ENCODE measurements around the gene DLST.
A peak's percentile ranks its signal among the peaks of the same experiment; 100 is the strongest.

The DLST gene

DNA sequence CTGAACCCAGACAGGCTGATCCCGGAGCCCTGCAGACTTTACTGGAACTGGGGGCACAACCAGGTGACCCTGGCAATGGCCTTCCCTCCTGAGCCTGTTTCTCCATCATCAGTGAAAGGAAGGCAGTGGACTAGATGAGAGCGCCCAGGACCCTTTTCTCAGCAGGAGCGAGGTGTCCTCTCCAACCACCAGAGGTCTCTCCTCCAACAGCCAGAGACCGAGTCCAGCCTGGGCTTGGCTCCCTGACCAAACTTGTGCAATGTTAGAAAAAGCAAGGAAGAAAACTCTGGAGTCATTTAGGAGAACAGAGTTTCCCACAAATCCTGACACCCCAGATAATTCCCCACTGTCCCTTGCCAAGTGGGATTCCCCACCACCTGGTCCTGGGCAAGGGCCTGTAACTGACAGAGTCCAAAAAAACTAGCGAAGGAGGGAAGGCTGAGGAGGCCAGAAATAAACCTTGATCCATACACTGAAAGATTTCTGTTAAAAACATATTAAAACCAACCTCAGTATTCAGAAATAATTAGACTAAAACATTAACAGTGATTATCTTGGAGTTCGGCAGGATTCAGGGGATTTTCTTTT, 32.4 kb downstream of the DLST start:
- Histone ChIP-seq H3K4me1 (ENCODE audit: control insufficient read depth in 2 of 2, insufficient read depth in 2 of 2, low read length in 2 of 2) (no peaks in the 10 kb centered on the region), H3K9ac (ENCODE audit: low read depth in 1 of 2, low read length in 2 of 2) (no peak overlapping the region), H3K27ac (ENCODE audit: low read depth in 2 of 2, low read length in 2 of 2) (no peak overlapping the region), H3K4me3 (ENCODE audit: low read length in 2 of 2) (no peak overlapping the region), H3K36me3 (ENCODE audit: control insufficient read depth in 2 of 2, insufficient read depth in 2 of 2, low read length in 2 of 2) (no peaks in the 10 kb centered on the region), H3K27me3 (ENCODE audit: control insufficient read depth in 2 of 2, insufficient read depth in 2 of 2, low read length in 2 of 2) (no peaks in the 10 kb centered on the region), H3K9me3 (ENCODE audit: control insufficient read depth in 2 of 2, low read length in 2 of 2) (no peaks in the 10 kb centered on the region)

DNA sequence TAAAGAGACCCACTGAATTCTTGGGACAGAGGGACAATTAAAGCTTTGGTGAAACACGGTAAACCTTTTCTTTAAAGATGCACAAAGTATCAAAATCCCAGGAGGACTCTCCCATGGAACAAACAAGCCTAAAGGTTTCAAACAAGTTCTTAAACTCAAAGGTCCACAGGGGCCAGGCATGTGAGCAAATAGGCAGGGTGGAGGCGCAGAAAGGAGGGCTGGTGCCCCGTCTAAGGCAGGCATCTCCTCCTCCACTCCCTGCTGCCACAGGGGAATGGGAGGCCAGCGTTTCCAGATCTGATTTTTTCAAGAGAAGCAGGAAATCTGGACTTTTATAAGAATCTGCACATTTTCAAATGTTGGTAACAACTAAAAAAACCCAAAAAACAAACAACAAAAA, 33.7 kb downstream of the DLST start:
- Histone ChIP-seq H3K27me3 (ENCODE audit: control insufficient read depth in 2 of 2, insufficient read depth in 2 of 2, low read length in 2 of 2) (no peaks in the 10 kb centered on the region), H3K4me1 (ENCODE audit: control insufficient read depth in 2 of 2, insufficient read depth in 2 of 2, low read length in 2 of 2) (no peaks in the 10 kb centered on the region), H3K4me3 (ENCODE audit: low read length in 2 of 2) (no peak overlapping the region), H3K36me3 (ENCODE audit: control insufficient read depth in 2 of 2, insufficient read depth in 2 of 2, low read length in 2 of 2) (no peaks in the 10 kb centered on the region), H3K9me3 (ENCODE audit: control insufficient read depth in 2 of 2, low read length in 2 of 2) (no peaks in the 10 kb centered on the region), H3K9ac (ENCODE audit: low read depth in 1 of 2, low read length in 2 of 2) (no peak overlapping the region), H3K27ac (ENCODE audit: low read depth in 2 of 2, low read length in 2 of 2) (no peak overlapping the region)

DNA sequence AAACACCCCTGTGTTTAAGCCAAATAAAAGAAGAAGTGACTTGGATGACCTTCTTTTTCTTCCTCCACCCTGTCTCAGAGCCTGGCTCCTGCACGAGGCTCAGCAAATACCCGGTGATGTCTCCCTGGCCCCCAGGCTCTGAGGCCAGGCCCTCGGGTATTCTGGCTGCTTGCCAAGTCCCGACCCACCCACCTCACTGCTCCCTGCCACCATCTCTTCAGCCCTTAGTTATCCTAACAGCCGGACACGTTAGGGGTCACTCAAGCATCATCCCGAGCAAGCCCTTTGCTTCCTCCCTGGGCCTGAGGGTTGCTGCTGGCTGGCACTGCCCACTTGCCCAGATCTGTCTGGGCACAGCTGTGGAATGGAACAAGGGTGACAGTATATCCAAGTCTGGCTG, 34.1 kb downstream of the DLST start:
- H3K9ac ChIP-seq (ENCODE audit: low read depth in 1 of 2, low read length in 2 of 2): no peak overlapping the region

DNA sequence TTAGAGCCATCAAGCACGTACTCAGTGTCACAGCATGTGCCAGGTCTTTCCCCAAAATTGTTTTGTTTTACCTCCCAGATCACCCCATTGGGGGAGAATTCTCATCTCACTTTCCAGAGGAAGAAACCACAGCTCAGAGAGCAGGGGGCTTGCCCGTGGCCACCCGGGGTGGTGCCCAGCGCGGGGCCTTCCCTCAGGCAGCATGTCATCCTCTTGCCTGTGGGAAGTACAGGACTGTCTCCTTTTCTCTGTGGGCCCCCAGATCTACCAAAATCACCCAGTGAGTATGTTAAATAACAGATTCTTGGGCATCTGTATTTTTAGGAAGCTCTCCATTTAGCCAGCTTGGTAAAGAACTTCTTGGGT, 35.4 kb downstream of the DLST start:
- peak overlapping the region in 1 of 2 donors; percentile 43 for H3K27ac ChIP-seq (ENCODE audit: low read depth in 2 of 2, low read length in 2 of 2)
- H3K36me3 ChIP-seq (ENCODE audit: control insufficient read depth in 2 of 2, insufficient read depth in 2 of 2, low read length in 2 of 2): no peaks in the 10 kb centered on the region
- no peak overlapping the region for H3K9ac ChIP-seq (ENCODE audit: low read depth in 1 of 2, low read length in 2 of 2)

More for the DNA sequence above, 34.1 kb downstream of the DLST start:
- Histone ChIP-seq H3K36me3 (ENCODE audit: control insufficient read depth in 2 of 2, insufficient read depth in 2 of 2, low read length in 2 of 2) (no peaks in the 10 kb centered on the region), H3K27me3 (ENCODE audit: control insufficient read depth in 2 of 2, insufficient read depth in 2 of 2, low read length in 2 of 2) (no peaks in the 10 kb centered on the region), H3K4me3 (ENCODE audit: low read length in 2 of 2) (no peak overlapping the region), H3K4me1 (ENCODE audit: control insufficient read depth in 2 of 2, insufficient read depth in 2 of 2, low read length in 2 of 2) (no peaks in the 10 kb centered on the region), H3K9me3 (ENCODE audit: control insufficient read depth in 2 of 2, low read length in 2 of 2) (no peaks in the 10 kb centered on the region), H3K27ac (ENCODE audit: low read depth in 2 of 2, low read length in 2 of 2) (no peak overlapping the region)

DNA sequence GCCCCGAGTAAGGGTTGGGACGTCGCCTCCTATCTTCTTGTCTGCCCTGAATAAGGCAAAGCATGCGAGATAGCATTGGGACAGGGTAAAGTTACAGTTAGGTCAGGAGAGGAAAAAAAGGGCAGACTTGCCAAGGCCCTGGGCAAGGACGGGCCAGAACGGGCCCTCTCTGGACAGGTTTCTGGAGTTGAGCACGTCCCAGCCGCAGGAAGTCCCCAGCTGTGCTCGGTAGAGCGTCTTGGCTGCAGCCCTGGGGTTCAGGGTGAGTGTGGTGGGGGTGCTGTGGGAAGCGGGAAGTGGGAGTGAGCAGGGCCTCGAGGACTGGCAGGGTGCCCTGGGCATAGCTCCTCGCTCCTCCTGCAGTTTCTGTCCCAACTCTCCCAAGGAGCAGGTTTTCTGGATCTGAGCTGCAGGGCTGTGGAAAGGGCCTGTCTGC, 35.9 kb downstream of the DLST start:
- no peak overlapping the region for H3K27ac ChIP-seq (ENCODE audit: low read depth in 2 of 2, low read length in 2 of 2)
- no peak overlapping the region for H3K9ac ChIP-seq (ENCODE audit: low read depth in 1 of 2, low read length in 2 of 2)

More for the DNA sequence above, 35.4 kb downstream of the DLST start:
- no peak overlapping the region for H3K4me3 ChIP-seq (ENCODE audit: low read length in 2 of 2)
- H3K4me1 ChIP-seq (ENCODE audit: control insufficient read depth in 2 of 2, insufficient read depth in 2 of 2, low read length in 2 of 2): peaks cover 0 to 2% of the 10 kb centered on the region in 2 donors
- H3K27me3 ChIP-seq (ENCODE audit: control insufficient read depth in 2 of 2, insufficient read depth in 2 of 2, low read length in 2 of 2): no peaks in the 10 kb centered on the region
- no peaks in the 10 kb centered on the region for H3K9me3 ChIP-seq (ENCODE audit: control insufficient read depth in 2 of 2, low read length in 2 of 2)

DNA sequence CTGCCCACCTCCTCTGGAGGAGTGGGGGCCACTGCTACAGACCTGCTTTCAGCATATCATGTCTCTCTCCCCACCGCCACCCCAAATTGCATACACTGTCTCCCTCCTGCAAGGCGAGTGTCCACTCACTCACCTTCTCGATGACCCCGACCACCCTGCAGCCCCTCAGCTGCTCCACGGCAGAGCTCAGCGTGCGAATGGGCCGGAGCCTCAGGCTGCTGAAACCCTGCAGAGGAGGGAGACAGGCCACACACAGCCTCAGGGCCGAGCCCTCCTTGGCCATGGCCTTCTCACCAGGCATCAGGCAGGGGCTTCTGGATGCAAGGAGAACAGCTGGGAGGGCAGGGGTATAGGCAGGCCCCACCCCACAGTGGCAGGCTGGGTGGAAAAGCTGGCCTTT, 36.7 kb downstream of the DLST start:
- Histone ChIP-seq H3K36me3 (ENCODE audit: control insufficient read depth in 2 of 2, insufficient read depth in 2 of 2, low read length in 2 of 2) (no peaks in the 10 kb centered on the region), H3K27me3 (ENCODE audit: control insufficient read depth in 2 of 2, insufficient read depth in 2 of 2, low read length in 2 of 2) (no peaks in the 10 kb centered on the region), H3K4me1 (ENCODE audit: control insufficient read depth in 2 of 2, insufficient read depth in 2 of 2, low read length in 2 of 2) (peaks cover 0 to 7% of the 10 kb centered on the region in 2 donors), H3K9me3 (ENCODE audit: control insufficient read depth in 2 of 2, low read length in 2 of 2) (no peaks in the 10 kb centered on the region), H3K9ac (ENCODE audit: low read depth in 1 of 2, low read length in 2 of 2) (no peak overlapping the region), H3K4me3 (ENCODE audit: low read length in 2 of 2) (no peak overlapping the region), H3K27ac (ENCODE audit: low read depth in 2 of 2, low read length in 2 of 2) (no peak overlapping the region)

More for the DNA sequence above, 35.9 kb downstream of the DLST start:
- Histone ChIP-seq H3K27me3 (ENCODE audit: control insufficient read depth in 2 of 2, insufficient read depth in 2 of 2, low read length in 2 of 2) (no peaks in the 10 kb centered on the region), H3K4me1 (ENCODE audit: control insufficient read depth in 2 of 2, insufficient read depth in 2 of 2, low read length in 2 of 2) (peaks cover 0 to 7% of the 10 kb centered on the region in 2 donors), H3K36me3 (ENCODE audit: control insufficient read depth in 2 of 2, insufficient read depth in 2 of 2, low read length in 2 of 2) (no peaks in the 10 kb centered on the region), H3K9me3 (ENCODE audit: control insufficient read depth in 2 of 2, low read length in 2 of 2) (no peaks in the 10 kb centered on the region), H3K4me3 (ENCODE audit: low read length in 2 of 2) (no peak overlapping the region)

DNA sequence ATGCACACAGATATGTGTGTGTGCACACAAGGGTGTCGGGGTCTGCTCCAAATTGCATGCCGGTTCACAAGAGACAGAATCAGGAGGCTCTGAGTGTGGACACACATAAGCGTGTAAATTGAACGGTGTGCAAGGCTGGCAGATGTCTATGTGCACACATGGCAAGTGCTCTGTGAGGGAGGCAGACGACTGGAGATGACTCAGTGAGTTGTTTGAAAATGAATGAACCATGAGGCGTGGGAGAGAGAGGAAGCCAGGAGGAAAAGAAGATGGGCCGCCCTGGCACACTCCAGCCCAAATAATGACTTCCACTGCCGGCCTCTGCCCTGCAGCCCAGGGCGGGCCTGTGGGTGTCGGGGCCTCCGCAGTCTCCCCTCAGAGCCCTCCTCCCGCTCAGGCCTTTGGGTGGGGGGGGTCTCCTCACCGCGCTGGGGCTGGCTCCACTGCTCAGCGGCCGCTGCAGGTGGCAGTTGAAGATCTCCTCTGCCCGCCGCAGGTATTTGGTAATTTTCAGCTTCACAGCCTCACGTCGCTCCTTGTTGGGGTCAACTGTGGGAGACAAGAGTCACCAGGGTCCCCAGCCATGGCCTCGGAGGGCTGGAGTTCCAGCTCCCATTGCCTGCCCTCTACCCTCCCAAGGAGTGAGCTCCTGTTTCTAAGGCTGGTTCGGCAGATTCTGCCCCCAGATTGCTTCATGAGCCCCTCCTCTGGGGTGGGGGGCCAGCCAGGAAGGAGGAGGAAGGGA, 37.9 kb downstream of the DLST start:
- H3K27ac ChIP-seq (ENCODE audit: low read depth in 2 of 2, low read length in 2 of 2): no peak overlapping the region
- H3K4me3 ChIP-seq (ENCODE audit: low read length in 2 of 2): no peak overlapping the region
- peaks cover 0 to 3% of the 10 kb centered on the region in 2 donors for H3K27me3 ChIP-seq (ENCODE audit: control insufficient read depth in 2 of 2, insufficient read depth in 2 of 2, low read length in 2 of 2)
- peaks cover 0 to 7% of the 10 kb centered on the region in 2 donors for H3K4me1 ChIP-seq (ENCODE audit: control insufficient read depth in 2 of 2, insufficient read depth in 2 of 2, low read length in 2 of 2)
- no peaks in the 10 kb centered on the region for H3K36me3 ChIP-seq (ENCODE audit: control insufficient read depth in 2 of 2, insufficient read depth in 2 of 2, low read length in 2 of 2)
- H3K9ac ChIP-seq (ENCODE audit: low read depth in 1 of 2, low read length in 2 of 2): no peak overlapping the region
- no peaks in the 10 kb centered on the region for H3K9me3 ChIP-seq (ENCODE audit: control insufficient read depth in 2 of 2, low read length in 2 of 2)

DNA sequence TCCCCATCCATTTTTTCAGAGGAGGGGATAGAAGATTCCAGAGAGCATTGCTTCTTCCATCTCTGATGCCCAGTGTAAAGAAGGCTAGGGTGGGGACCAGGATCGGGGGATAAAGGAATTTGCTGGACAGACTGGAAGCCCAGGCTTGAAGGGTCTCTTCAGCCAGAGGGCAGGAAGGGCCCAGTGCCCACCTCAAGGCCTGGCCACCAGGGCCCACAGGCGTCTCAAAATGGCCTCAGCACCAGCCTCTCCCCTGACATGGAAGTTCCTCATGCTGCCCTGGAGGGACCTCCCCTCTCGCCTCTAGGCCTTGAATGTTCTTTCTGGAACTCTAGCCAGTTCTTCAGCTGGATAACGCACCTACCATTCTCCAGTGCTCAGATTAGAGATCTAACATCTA, 38.6 kb downstream of the DLST start:
- no peak overlapping the region for H3K9ac ChIP-seq (ENCODE audit: low read depth in 1 of 2, low read length in 2 of 2)
- H3K4me1 ChIP-seq (ENCODE audit: control insufficient read depth in 2 of 2, insufficient read depth in 2 of 2, low read length in 2 of 2): peaks cover 0 to 7% of the 10 kb centered on the region in 2 donors
- H3K36me3 ChIP-seq (ENCODE audit: control insufficient read depth in 2 of 2, insufficient read depth in 2 of 2, low read length in 2 of 2): no peaks in the 10 kb centered on the region
- no peak overlapping the region for H3K27ac ChIP-seq (ENCODE audit: low read depth in 2 of 2, low read length in 2 of 2)
- no peak overlapping the region for H3K4me3 ChIP-seq (ENCODE audit: low read length in 2 of 2)
- peaks cover 0 to 3% of the 10 kb centered on the region in 2 donors for H3K27me3 ChIP-seq (ENCODE audit: control insufficient read depth in 2 of 2, insufficient read depth in 2 of 2, low read length in 2 of 2)
- no peaks in the 10 kb centered on the region for H3K9me3 ChIP-seq (ENCODE audit: control insufficient read depth in 2 of 2, low read length in 2 of 2)

DNA sequence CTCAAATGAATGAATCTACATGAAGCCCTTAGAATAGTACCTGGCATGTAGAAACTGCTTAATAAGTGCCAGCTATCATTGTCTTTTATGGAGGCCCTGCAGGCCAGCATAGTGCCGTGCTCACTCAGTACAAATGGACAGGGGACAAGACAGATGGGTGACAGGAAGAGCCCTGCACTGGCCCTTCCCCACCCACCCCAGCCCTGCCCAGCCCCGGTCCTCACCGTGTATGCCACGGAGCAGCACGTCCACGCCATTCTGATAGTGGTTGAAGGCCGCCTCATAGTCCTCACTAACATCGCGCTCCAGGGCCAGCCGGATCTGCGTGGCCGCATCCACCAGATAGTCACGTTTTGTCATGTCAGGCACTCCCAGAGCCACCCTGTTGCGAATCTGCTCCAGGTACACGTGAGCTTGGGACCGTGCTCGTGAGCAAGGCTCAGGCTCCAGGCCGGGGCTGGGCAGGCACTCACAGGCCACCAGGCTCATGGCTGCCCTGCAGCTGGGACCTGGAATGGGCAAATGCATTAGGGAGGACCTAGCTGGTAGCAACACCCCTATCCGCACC, 39.4 kb downstream of the DLST start:
- Histone ChIP-seq H3K9me3 (ENCODE audit: control insufficient read depth in 2 of 2, low read length in 2 of 2) (no peaks in the 10 kb centered on the region), H3K27me3 (ENCODE audit: control insufficient read depth in 2 of 2, insufficient read depth in 2 of 2, low read length in 2 of 2) (peaks cover 0 to 3% of the 10 kb centered on the region in 2 donors), H3K4me3 (ENCODE audit: low read length in 2 of 2) (no peak overlapping the region), H3K9ac (ENCODE audit: low read depth in 1 of 2, low read length in 2 of 2) (no peak overlapping the region), H3K27ac (ENCODE audit: low read depth in 2 of 2, low read length in 2 of 2) (no peak overlapping the region), H3K36me3 (ENCODE audit: control insufficient read depth in 2 of 2, insufficient read depth in 2 of 2, low read length in 2 of 2) (no peaks in the 10 kb centered on the region), H3K4me1 (ENCODE audit: control insufficient read depth in 2 of 2, insufficient read depth in 2 of 2, low read length in 2 of 2) (peaks cover 0 to 7% of the 10 kb centered on the region in 2 donors)

DNA sequence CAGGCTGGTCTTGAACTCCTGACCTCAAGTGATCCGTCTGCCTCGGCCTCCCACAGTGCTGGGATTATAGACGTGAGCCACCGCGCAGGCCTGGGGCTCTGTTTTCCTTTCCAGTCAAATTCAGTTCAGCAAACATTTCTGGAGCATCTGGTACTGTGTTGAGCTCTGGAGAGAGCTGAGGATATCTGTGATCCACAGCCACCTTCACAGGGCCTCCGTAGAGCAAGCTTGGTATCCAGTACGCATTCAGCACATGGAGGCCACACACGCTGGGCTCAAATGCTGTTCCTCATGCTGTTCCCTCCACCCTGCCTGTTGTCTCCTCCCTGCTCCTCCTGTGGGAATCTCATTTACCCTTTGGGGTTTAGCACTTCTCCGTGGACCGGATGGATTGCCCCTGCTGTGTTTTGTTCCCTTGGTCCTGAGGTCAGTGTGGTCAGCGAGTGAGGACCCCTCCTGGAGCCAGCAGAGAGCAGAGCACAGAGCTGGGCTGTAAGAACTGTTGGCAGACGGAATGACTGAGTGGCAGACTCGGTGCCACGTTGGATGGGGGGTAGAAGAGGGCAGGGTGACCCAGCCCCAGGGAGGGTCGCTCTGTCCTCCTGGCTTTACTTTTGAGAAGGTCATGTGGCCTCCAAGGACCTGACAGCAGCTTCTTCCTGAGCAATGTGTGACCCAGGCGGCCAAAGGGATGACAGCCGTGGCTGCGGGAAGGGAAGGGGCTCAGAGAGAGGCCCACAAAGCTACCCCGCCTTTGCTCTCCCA, 40.5 kb downstream of the DLST start:
- Histone ChIP-seq H3K27ac (ENCODE audit: low read depth in 2 of 2, low read length in 2 of 2) (no peak overlapping the region), H3K9me3 (ENCODE audit: control insufficient read depth in 2 of 2, low read length in 2 of 2) (no peaks in the 10 kb centered on the region), H3K27me3 (ENCODE audit: control insufficient read depth in 2 of 2, insufficient read depth in 2 of 2, low read length in 2 of 2) (peaks cover under 1 to 3% of the 10 kb centered on the region in 2 donors), H3K4me3 (ENCODE audit: low read length in 2 of 2) (peak overlapping the region; percentile 70 to 81), H3K4me1 (ENCODE audit: control insufficient read depth in 2 of 2, insufficient read depth in 2 of 2, low read length in 2 of 2) (peaks cover 0 to 7% of the 10 kb centered on the region in 2 donors), H3K9ac (ENCODE audit: low read depth in 1 of 2, low read length in 2 of 2) (peak overlapping the region in 1 of 2 donors; percentile 89), H3K36me3 (ENCODE audit: control insufficient read depth in 2 of 2, insufficient read depth in 2 of 2, low read length in 2 of 2) (no peaks in the 10 kb centered on the region)
